ENCODE measurements around the gene STT3A. TPM values are rescaled to one million over a fixed set of nuclear protein-coding genes. Genes with fewer than 3 reads are reported as not detected.

The STT3A gene
- total RNA-seq, 6 donors from 2014 or later: 41.0 to 131 (median 71.1) TPM

DNA sequence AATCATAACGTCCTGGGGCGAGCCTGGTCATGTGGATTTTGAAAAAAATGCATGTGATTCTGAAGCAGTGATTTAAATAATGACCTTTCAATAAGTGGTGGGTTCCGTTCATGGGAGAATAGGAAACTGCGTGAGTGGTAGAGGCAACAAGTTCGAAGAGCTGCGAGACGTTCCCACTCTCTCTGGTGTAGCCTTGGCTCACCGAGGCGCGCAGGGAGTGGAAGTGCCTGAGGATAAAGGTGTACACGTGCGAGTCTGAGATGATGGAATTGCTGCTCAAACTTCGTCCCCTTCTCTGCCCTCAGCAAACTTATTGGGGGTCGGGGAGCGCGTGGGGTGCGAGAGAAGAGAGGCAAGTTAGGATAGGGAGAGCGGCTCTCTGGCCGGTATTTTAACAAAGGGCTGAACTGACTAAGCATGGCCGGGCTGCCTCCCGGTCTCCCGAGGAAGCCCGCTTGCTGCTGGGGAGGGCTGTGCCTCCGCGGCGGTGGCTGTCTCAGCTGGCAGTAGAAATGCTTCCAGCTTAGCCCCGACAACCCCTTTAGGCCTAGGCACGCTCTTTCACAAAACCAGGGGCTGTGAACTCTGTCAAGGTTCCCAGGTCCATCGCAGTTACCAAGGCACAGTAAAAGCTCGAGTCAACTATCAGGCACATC is 875 bp upstream of the STT3A start:
- Histone ChIP-seq H3K27ac (peak overlapping the region; percentile 94 to 99 (median 98)), H3K4me3 (peak overlapping the region; percentile 43 to 98 (median 80)), H3K4me1 (peaks cover 14 to 33% (median 24%) of the 10 kb centered on the region in 4 donors), H3K9me3 (no peaks in the 10 kb centered on the region), H3K36me3 (peaks cover 0 to 9% (median 0%) of the 10 kb centered on the region in 4 donors), H3K27me3 (no peaks in the 10 kb centered on the region)
- ATAC-seq (ENCODE audit: low FRiP score in 2 of 2) (peak; percentile 57 to 60), DNase-seq (peak; percentile 33 to 82)
- TF ChIP-seq EP300 (IDR thresholded peaks at IDR 0.05): no peak
- TF ChIP-seq, protein P1, sequence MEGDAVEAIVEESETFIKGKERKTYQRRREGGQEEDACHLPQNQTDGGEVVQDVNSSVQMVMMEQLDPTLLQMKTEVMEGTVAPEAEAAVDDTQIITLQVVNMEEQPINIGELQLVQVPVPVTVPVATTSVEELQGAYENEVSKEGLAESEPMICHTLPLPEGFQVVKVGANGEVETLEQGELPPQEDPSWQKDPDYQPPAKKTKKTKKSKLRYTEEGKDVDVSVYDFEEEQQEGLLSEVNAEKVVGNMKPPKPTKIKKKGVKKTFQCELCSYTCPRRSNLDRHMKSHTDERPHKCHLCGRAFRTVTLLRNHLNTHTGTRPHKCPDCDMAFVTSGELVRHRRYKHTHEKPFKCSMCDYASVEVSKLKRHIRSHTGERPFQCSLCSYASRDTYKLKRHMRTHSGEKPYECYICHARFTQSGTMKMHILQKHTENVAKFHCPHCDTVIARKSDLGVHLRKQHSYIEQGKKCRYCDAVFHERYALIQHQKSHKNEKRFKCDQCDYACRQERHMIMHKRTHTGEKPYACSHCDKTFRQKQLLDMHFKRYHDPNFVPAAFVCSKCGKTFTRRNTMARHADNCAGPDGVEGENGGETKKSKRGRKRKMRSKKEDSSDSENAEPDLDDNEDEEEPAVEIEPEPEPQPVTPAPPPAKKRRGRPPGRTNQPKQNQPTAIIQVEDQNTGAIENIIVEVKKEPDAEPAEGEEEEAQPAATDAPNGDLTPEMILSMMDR (IDR thresholded peaks at IDR 0.05): no peak
- TF ChIP-seq POLR2AphosphoS5 (IDR thresholded peaks at IDR 0.05): no peak
- TF ChIP-seq POLR2A (IDR thresholded peaks at IDR 0.05): no peak
- WGBS, 2 donors: 2 to 3% methylated on average over 27 to 30 of the region's 30 CpGs

DNA sequence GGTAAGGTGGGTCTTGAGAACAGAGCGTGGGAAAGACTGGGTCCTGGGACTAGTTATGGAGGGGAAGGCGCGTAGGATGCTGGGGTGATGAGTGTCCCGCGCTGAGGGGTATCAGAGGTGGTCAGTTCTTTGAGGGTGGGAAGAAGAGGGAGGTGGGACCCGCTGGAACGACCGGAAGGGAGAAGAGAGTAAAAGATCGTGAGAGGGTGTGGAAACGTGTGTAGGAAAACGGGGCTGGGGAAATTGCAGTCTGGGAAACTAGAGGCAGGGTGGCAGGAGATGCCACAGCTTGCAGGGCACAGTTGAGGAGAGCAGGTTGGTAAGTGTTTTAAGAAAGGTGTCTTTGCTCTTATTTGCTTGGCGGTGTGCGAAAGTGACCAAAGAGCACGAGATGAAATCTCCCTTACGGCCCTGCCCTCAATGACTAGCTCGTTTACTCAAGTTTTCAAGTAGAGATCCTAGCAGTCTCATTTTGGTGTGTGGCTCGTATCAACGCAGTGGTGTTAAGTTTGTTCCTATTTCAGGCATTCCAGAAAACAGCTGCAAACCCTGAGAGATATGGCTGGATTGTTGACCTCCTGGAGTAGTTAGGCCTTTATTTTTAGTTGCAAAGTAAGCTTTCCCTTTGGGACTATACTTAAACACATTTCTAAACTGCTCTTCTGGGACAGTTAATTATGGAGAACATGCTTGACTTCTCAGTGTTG is 615 bp downstream of the STT3A start:
- Histone ChIP-seq H3K4me3 (peak overlapping the region; percentile 71 to 98 (median 80)), H3K36me3 (peaks cover 0 to 24% (median 11%) of the 10 kb centered on the region in 4 donors), H3K27me3 (no peaks in the 10 kb centered on the region), H3K27ac (peak overlapping the region; percentile 67 to 94 (median 74)), H3K4me1 (peaks cover 14 to 33% (median 24%) of the 10 kb centered on the region in 4 donors), H3K9me3 (no peaks in the 10 kb centered on the region)
- peak in 1 of 2 donors; percentile 24 for DNase-seq
- TF ChIP-seq POLR2AphosphoS5 (IDR thresholded peaks at IDR 0.05): no peak
- TF ChIP-seq POLR2A (IDR thresholded peaks at IDR 0.05): no peak
- no peak for TF ChIP-seq EP300 (IDR thresholded peaks at IDR 0.05)
- TF ChIP-seq, protein P1 (IDR thresholded peaks at IDR 0.05): no peak
- peak; percentile 1 to 17 for ATAC-seq (ENCODE audit: low FRiP score in 2 of 2)
- 0 to 2% methylated on average over 18 of the region's 18 CpGs for WGBS, 2 donors

DNA sequence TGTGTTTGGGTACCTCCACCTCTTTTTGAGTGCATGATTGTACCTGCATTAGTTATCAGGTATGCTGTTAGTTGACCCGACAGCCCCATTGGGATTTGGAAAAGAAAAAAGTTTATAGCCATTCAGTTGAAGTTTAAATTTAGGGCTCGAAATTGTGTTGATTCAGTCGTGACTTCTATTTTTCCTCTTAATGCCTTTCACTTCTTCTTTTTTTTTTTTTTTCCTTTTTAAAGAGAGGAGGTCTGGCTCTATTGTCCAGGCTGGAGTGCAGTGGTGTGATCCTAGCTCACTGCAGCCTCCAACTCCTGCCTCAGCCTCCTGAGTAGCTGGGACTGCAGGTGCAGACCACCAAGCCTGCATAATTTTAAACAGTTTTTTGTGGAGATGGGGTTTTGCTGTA is 2.3 kb downstream of the STT3A start:
- WGBS, 2 donors: 56 to 73% methylated on average over 3 of the region's 3 CpGs
- peaks cover 7 to 41% (median 18%) of the 10 kb centered on the region in 4 donors for H3K36me3 ChIP-seq
- TF ChIP-seq POLR2AphosphoS5 (IDR thresholded peaks at IDR 0.05): no peak
- TF ChIP-seq, protein P1 (IDR thresholded peaks at IDR 0.05): no peak
- no peak for TF ChIP-seq POLR2A (IDR thresholded peaks at IDR 0.05)
- no peak for TF ChIP-seq EP300 (IDR thresholded peaks at IDR 0.05)
- H3K4me1 ChIP-seq: peaks cover 14 to 33% (median 24%) of the 10 kb centered on the region in 4 donors
- no peak overlapping the region for H3K4me3 ChIP-seq
- H3K27me3 ChIP-seq: no peaks in the 10 kb centered on the region
- no peaks in the 10 kb centered on the region for H3K9me3 ChIP-seq
- DNase-seq (no peak), ATAC-seq (ENCODE audit: low FRiP score in 2 of 2) (no peak)
- no peak overlapping the region for H3K27ac ChIP-seq

DNA sequence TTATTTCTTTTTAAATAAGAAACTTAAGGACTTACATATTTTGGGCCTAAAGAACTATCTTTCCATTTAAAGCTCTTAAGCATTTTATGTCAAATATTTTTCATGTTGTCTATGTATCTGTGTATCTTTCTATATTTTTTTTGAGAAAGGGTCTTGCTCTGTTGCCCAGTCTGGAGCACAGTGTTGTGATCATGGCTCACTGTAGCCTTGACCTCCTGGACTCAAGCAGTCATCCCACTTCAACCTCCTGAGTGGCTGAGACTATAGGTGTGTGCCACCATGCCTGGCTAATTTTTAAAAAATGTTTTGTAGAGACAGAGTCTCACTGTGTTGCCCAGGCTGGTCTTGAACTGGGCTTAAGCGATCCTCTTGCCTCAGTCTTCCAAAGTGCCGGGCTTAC is 8.0 kb downstream of the STT3A start:
- Histone ChIP-seq H3K4me3 (no peak overlapping the region), H3K36me3 (peaks cover 38 to 98% (median 65%) of the 10 kb centered on the region in 4 donors), H3K27ac (no peak overlapping the region), H3K9me3 (no peaks in the 10 kb centered on the region), H3K27me3 (no peaks in the 10 kb centered on the region), H3K4me1 (peaks cover 0 to 3% (median 0%) of the 10 kb centered on the region in 4 donors)
- DNase-seq (no peak), ATAC-seq (ENCODE audit: low FRiP score in 2 of 2) (no peak)
- TF ChIP-seq POLR2A (IDR thresholded peaks at IDR 0.05) (no peak), EP300 (IDR thresholded peaks at IDR 0.05) (no peak), POLR2AphosphoS5 (IDR thresholded peaks at IDR 0.05) (no peak)
- TF ChIP-seq, protein P1 (IDR thresholded peaks at IDR 0.05): no peak
- 100% methylated on average over 2 of the region's 2 CpGs for WGBS, 2 donors
